B cell (primary cell): ENCODE data around the gene CYTIP. TPM values are rescaled to one million over a fixed set of nuclear protein-coding genes. Genes with fewer than 3 reads are reported as not detected.

Experiments used
- ATAC-seq: fragments of 200-7000 bp; cut with Tn5 transposase; one replicate; pipeline ENCODE4 v1.10.0; 2021; ENCODE audit warnings: low read depth, mild to moderate bottlenecking, moderate number of reproducible peaks, moderate library complexity
- CTCF ChIA-PET: fragments of 350-600 bp; sonication (Branson Sonifier 250); formaldehyde crosslinking; loops from one replicate; lab custom pipeline; 2021; ENCODE audit warnings: antibody characterized with exemption, inconsistent platforms; lab: Charles Lee
- POLR2A ChIA-PET: fragments of 350-600 bp; sonication (Branson Sonifier 250); formaldehyde crosslinking; loops from one replicate; lab custom pipeline; 2021; ENCODE audit warnings: antibody characterized with exemption; lab: Charles Lee
- DNase-seq: peaks from one replicate; pipeline ENCODE4 v3.0.0; 2013
- H2AFZ ChIP-seq: 2 replicates; pipeline ENCODE4 v1.6.1; 2012; ENCODE audit warnings: mild to moderate bottlenecking, low read depth, low read length; ENCODE audit not compliant: insufficient read depth, poor library complexity, severe bottlenecking
- H3K27ac ChIP-seq, 2 donors: 1 replicate in 1 of 2; 2 replicates in 1 of 2; pipeline ENCODE4 v1.5.1; 2012 to 2013; ENCODE audit warnings: low read length in 2 of 2, mild to moderate bottlenecking in 2 of 2, moderate library complexity in 1 of 2
- H3K27me3 ChIP-seq, 4 experiments: fragments of 200-600 bp in 1 of 4; sonication (generic) in 1 of 4; replicated peaks in 1 of 4; 1 replicate in 2 of 4; 2 replicates in 2 of 4; pipeline versions ENCODE4 v1.6.1 to v1.7.0; 2013 to 2016; ENCODE audit warnings: low read length in 3 of 4, mild to moderate bottlenecking in 2 of 4, mixed read lengths in 1 of 4, moderate library complexity in 1 of 4; ENCODE audit not compliant: insufficient read depth in 4 of 4, control insufficient read depth in 3 of 4; ENCODE audit errors: control extremely low read depth in 1 of 4
- H3K36me3 ChIP-seq, 2 experiments: replicated peaks in 1 of 2; 1 replicate in 1 of 2; 2 replicates in 1 of 2; pipeline versions ENCODE4 v1.6.1 to v1.7.1; 2013; ENCODE audit warnings: low read length in 1 of 2; ENCODE audit not compliant: insufficient read depth in 2 of 2, control insufficient read depth in 1 of 2; ENCODE audit errors: control extremely low read depth in 1 of 2, extremely low read depth in 1 of 2
- H3K4me1 ChIP-seq, 2 donors: fragments of 200-600 bp in 1 of 2; sonication (generic) in 1 of 2; 1 replicate in 1 of 2; 2 replicates in 1 of 2; pipeline versions ENCODE4 v1.5.1 to v1.6.1; 2013 to 2017; ENCODE audit warnings: low read length in 2 of 2; ENCODE audit not compliant: control insufficient read depth in 2 of 2, insufficient read depth in 2 of 2
- H3K4me2 ChIP-seq: replicated peaks from 2 replicates; pipeline ENCODE3; 2012; ENCODE audit warnings: mild to moderate bottlenecking, low read depth, low read length; ENCODE audit not compliant: poor library complexity, severe bottlenecking
- H3K4me3 ChIP-seq, 5 experiments: fragments of 200-600 bp in 1 of 5; sonication (generic) in 1 of 5; 1 replicate in 3 of 5; 2 replicates in 2 of 5; pipeline versions ENCODE4 v1.5.1 to v1.7.0; 2011 to 2016; ENCODE audit warnings: low read length in 4 of 5, mild to moderate bottlenecking in 4 of 5, low read depth in 2 of 5, control low read depth in 1 of 5, moderate library complexity in 1 of 5; ENCODE audit not compliant: insufficient read depth in 1 of 5; ENCODE audit errors: control extremely low read depth in 1 of 5, extremely low read depth in 1 of 5
- H3K79me2 ChIP-seq: fragments of 200-600 bp; sonication (generic); one replicate; pipeline ENCODE4 v1.6.0; 2016; ENCODE audit warnings: low read length; ENCODE audit not compliant: control insufficient read depth, insufficient read depth
- H3K9ac ChIP-seq: fragments of 200-600 bp; sonication (generic); 2 replicates; pipeline ENCODE4 v1.6.1; 2017; ENCODE audit warnings: mild to moderate bottlenecking, low read length, moderate library complexity
- H3K9me3 ChIP-seq, 3 donors: one replicate each; pipeline versions ENCODE4 v1.6.1 to v1.7.1; 2013; ENCODE audit warnings: low read length in 2 of 3; ENCODE audit not compliant: control insufficient read depth in 2 of 3, insufficient read depth in 1 of 3; ENCODE audit errors: control extremely low read depth in 1 of 3
- H4K20me1 ChIP-seq: 2 replicates; pipeline ENCODE4 v1.6.0; 2012; ENCODE audit warnings: mild to moderate bottlenecking, low read length; ENCODE audit not compliant: insufficient read depth, control insufficient read depth, poor library complexity, severe bottlenecking
- H3K27ac Mint-ChIP-seq: one replicate; pipeline ENCODE4 v1.8.0; 2021; ENCODE audit warnings: mixed read lengths
- H3K27me3 Mint-ChIP-seq: one replicate; pipeline ENCODE4 v1.8.0; 2021; ENCODE audit warnings: mixed read lengths
- H3K4me1 Mint-ChIP-seq: one replicate; pipeline ENCODE4 v1.8.0; 2021; ENCODE audit warnings: mixed read lengths
- H3K4me3 Mint-ChIP-seq: one replicate; pipeline ENCODE4 v1.8.0; 2021; ENCODE audit warnings: mixed read lengths
- H3K9me3 Mint-ChIP-seq: one replicate; pipeline ENCODE4 v1.8.0; 2022; ENCODE audit warnings: mixed read lengths; ENCODE audit not compliant: insufficient read depth
- EZH2 ChIP-seq: IDR thresholded peaks from 2 replicates; pipeline ENCODE4 v1.6.1; 2012; ENCODE audit warnings: borderline replicate concordance, low read depth, mild to moderate bottlenecking, moderate library complexity, low read length; ENCODE audit not compliant: insufficient read depth, poor library complexity, severe bottlenecking
- WGBS: methylation state at CpG from one replicate; pipeline ENCODE4 v1.1.5; 2013; ENCODE audit warnings: missing lambda C conversion rate; ENCODE audit not compliant: insufficient coverage; 5-methylcytosine and 5-hydroxymethylcytosine counted together
- intact Hi-C: fragments of 100-400 bp; cut with micrococcal nuclease; formaldehyde crosslinking; loops from one replicate; pipeline ENCODE4 v1.10.0; 2022
- polyA plus RNA-seq: library from polyadenylated mRNA; depleted of rRNA; stranded (reverse); fragments of >200 nt; gene quantifications from 2 replicates; pipeline ENCODE4 v1.2.3, GENCODE V29; 2012
- total RNA-seq, 2 donors: library from RNA; stranded (reverse); fragments of 120-200 nt in 1 of 2; gene quantifications; 1 replicate in 1 of 2; 2 replicates in 1 of 2; pipeline versions ENCODE4 v1.2.3 to v1.2.4, GENCODE V29; 2013 to 2022
- TF ChIP-seq, protein P1 (sequence below): fragments of 200-600 bp; IDR thresholded peaks from one replicate; pipeline ENCODE4 v1.8.0; 2022; ENCODE audit warnings: antibody characterized with exemption, mild to moderate bottlenecking

CYTIP gene
- total and polyA plus RNA-seq, 2 donors (not counting 1 experiment from before 2014, with no cell fraction given): 73.0 to 327 TPM

DNA sequence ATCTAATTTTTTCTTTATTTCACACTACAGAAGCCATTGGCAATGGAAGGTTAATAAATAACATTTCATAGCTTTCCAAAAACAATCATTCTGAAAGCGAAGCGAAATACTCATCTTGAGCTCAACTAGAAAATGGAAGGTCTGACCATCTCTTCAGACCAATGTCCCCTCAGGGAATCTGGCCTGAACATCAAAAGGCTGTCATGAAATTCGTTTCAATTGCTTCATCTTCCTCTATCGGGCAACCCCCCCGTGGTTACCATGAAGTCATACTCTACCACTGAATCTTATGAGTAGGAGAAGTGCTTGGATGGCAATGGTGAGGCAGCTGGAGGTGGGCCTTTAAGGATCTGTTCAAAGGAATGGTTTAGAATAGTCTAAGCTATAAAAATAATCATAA, 22.9 kb upstream of the CYTIP start:
- ChIA-PET POLR2A (interaction anchor here (0.6 to 1.2 kb wide), 3 partner anchors 11 to 131 kb away, joined by 4 to 6 read pairs (median 4); no protein-coding TSS in a partner anchor), CTCF (interaction anchor here (0.7 to 2.8 kb wide), 11 partner anchors 8 to 162 kb away, joined by 3 to 15 read pairs (median 6); partner anchors contain the start of genes CYTIP and ERMN)
- Histone ChIP-seq H2AFZ (no peak overlapping the region), H3K4me3 (no peak overlapping the region), H4K20me1 (no peaks in the 10 kb centered on the region), H3K36me3 (no peaks in the 10 kb centered on the region), H3K27ac (peak overlapping the region; percentile 96 to 99), H3K27me3 (no peaks in the 10 kb centered on the region), H3K9me3 (no peaks in the 10 kb centered on the region), H3K9ac (no peak overlapping the region), H3K4me2 (no peak overlapping the region), H3K4me1 (peaks cover 48 to 53% of the 10 kb centered on the region in 2 donors), H3K79me2 (no peaks in the 10 kb centered on the region)
- Mint-ChIP-seq H3K4me3 (no peak overlapping the region), H3K27ac (peak overlapping the region; percentile 42), H3K9me3 (no peaks in the 10 kb centered on the region), H3K27me3 (no peaks in the 10 kb centered on the region), H3K4me1 (peaks cover 60% of the 10 kb centered on the region)
- ATAC-seq (no peak), DNase-seq (no peak)
- WGBS: no CpG with 5 or more reads among the region's 5 CpGs
- intact Hi-C loops: loop anchor here (5.0 kb wide), 1 partner anchor 1134 kb away; the partner anchor contains the start of gene NR4A2
- no peak for TF ChIP-seq EZH2
- TF ChIP-seq, protein P1, sequence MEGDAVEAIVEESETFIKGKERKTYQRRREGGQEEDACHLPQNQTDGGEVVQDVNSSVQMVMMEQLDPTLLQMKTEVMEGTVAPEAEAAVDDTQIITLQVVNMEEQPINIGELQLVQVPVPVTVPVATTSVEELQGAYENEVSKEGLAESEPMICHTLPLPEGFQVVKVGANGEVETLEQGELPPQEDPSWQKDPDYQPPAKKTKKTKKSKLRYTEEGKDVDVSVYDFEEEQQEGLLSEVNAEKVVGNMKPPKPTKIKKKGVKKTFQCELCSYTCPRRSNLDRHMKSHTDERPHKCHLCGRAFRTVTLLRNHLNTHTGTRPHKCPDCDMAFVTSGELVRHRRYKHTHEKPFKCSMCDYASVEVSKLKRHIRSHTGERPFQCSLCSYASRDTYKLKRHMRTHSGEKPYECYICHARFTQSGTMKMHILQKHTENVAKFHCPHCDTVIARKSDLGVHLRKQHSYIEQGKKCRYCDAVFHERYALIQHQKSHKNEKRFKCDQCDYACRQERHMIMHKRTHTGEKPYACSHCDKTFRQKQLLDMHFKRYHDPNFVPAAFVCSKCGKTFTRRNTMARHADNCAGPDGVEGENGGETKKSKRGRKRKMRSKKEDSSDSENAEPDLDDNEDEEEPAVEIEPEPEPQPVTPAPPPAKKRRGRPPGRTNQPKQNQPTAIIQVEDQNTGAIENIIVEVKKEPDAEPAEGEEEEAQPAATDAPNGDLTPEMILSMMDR: no peak

- TF ChIP-seq EZH2: no peak
- TF ChIP-seq, protein P1: no peak
- peaks cover 55% of the 10 kb centered on the region for H3K4me1 Mint-ChIP-seq
- peak overlapping the region; percentile 42 for H3K27ac Mint-ChIP-seq
These were observed 21.7 kb upstream of the CYTIP start for GRCh38 chr2:157465554-157465953.

More at GRCh38 chr2:157465554-157465953, 21.7 kb upstream of the CYTIP start:
- DNase-seq: no peak
- WGBS: 96% methylated on average over 5 of the region's 5 CpGs
- Histone ChIP-seq H3K36me3 (no peaks in the 10 kb centered on the region), H4K20me1 (no peaks in the 10 kb centered on the region), H3K4me1 (peaks cover 37 to 43% of the 10 kb centered on the region in 2 donors), H3K27ac (no peak overlapping the region), H3K79me2 (no peaks in the 10 kb centered on the region), H3K9ac (no peak overlapping the region), H3K4me2 (no peak overlapping the region), H3K27me3 (no peaks in the 10 kb centered on the region), H3K9me3 (no peaks in the 10 kb centered on the region), H2AFZ (no peak overlapping the region), H3K4me3 (no peak overlapping the region)
- no peak for ATAC-seq
- ChIA-PET POLR2A (no interaction called here), CTCF (interaction anchor here (2.0 to 2.8 kb wide), 4 partner anchors 10 to 139 kb away, joined by 6 to 15 read pairs (median 12); partner anchors contain the start of gene ERMN)
- Mint-ChIP-seq H3K9me3 (no peaks in the 10 kb centered on the region), H3K27me3 (no peaks in the 10 kb centered on the region), H3K4me3 (no peak overlapping the region)
- intact Hi-C loops: loop anchor here (5.0 kb wide), 1 partner anchor 1133 kb away; the partner anchor contains the start of gene NR4A2
